ENCODE measurements around the gene ZNF546.
"Not testable (repeated sequence)": the region's sequence is repeated elsewhere in the genome, so short reads cannot be mapped to it uniquely, and the experiment has no call there.

DNA sequence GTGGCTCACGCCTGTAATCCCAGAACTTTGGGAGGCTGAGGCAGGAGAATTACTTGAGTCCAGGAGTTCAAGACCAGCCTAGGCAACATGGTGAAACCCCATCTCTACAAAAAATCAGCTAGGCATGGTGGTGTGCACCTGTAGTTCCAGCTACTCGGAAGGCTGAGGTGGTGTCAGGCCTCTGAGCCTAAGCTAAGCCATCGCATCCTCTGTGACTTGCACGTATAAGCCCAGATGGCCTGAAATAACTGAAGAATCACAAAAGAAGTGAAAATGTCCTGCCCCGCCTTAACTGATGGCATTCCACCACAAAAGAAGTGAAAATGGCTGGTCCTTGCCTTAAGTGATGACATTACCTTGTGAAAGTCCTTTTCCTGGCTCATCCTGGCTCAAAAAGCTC, 39.0 kb upstream of the ZNF546 start:
- TF ChIP-seq, protein P1, sequence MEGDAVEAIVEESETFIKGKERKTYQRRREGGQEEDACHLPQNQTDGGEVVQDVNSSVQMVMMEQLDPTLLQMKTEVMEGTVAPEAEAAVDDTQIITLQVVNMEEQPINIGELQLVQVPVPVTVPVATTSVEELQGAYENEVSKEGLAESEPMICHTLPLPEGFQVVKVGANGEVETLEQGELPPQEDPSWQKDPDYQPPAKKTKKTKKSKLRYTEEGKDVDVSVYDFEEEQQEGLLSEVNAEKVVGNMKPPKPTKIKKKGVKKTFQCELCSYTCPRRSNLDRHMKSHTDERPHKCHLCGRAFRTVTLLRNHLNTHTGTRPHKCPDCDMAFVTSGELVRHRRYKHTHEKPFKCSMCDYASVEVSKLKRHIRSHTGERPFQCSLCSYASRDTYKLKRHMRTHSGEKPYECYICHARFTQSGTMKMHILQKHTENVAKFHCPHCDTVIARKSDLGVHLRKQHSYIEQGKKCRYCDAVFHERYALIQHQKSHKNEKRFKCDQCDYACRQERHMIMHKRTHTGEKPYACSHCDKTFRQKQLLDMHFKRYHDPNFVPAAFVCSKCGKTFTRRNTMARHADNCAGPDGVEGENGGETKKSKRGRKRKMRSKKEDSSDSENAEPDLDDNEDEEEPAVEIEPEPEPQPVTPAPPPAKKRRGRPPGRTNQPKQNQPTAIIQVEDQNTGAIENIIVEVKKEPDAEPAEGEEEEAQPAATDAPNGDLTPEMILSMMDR (IDR thresholded peaks at IDR 0.05): not testable (repeated sequence)
- TF ChIP-seq REST (IDR thresholded peaks at IDR 0.05; ENCODE audit: insufficient read depth in 1 of 2, low read depth in 2 of 2, low read length in 1 of 2); TCF7L2 (IDR thresholded peaks at IDR 0.05; ENCODE audit: low read depth, low read length): not testable (repeated sequence)

All from Panc1 (cell line).